ENCODE data around the gene PCTP. TPM values are rescaled to one million over a fixed set of nuclear protein-coding genes. Genes with fewer than 3 reads are reported as not detected.

PCTP gene
- total RNA-seq, 2 experiments from 2014 or later = 7.6 to 8.1 TPM

DNA sequence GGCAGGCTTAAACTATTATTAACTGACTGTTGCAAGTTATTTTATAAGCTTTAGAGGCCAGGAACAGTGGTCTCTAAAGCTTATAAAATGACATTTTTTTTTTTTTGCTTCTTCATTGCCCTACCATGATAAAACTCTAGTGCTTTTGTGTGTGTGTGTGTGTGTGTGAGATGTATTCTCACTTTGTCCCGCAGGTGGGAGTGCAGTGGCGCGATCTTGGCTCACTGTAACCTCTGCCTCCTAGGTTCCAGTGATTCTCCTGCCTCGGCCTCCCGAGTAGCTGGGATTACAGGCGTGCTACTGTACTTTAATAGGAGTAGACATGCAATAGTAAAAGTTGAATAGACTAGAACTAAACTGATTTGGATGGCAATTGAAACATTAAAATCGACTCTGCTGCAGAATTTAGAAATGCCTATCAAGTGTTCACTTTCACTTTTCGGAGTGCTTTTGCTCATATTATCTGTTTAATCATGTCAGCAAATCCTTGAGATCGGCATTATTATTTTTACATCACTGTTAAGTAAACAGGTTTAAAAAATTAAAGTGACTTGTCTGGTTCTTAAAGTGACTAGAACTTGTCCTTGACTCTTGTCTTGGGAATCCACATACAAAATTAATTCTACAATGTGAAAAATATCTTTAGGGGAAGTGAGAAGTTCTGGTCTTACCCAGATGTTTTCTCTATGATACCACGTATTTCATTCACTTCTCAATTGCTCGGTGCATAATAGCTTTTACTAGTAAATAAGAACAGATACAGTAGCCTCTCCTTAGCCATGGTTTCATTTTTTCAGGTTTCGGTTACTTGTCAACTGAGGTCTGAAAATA, 8.4 kb upstream of the PCTP start:
- Mint-ChIP-seq H3K9me3 (ENCODE audit: low read depth) (no peaks in the 10 kb centered on the region), H3K4me1 (no peaks in the 10 kb centered on the region), H3K36me3 (ENCODE audit: low read depth) (no peaks in the 10 kb centered on the region), H3K27ac (no peak overlapping the region), H3K4me3 (no peak overlapping the region), H3K27me3 (peaks cover 32% of the 10 kb centered on the region)
- CTCF ChIA-PET = interaction anchor here (0.6 to 0.9 kb wide), 2 partner anchors 8 to 223 kb away, joined by 3 read pairs; no protein-coding TSS in a partner anchor
- ATAC-seq (no peak), DNase-seq (no peak)
- intact Hi-C loops (cut with DNase I, micrococcal nuclease) = no loop called here
- POLR2A ChIA-PET = no interaction called here

DNA sequence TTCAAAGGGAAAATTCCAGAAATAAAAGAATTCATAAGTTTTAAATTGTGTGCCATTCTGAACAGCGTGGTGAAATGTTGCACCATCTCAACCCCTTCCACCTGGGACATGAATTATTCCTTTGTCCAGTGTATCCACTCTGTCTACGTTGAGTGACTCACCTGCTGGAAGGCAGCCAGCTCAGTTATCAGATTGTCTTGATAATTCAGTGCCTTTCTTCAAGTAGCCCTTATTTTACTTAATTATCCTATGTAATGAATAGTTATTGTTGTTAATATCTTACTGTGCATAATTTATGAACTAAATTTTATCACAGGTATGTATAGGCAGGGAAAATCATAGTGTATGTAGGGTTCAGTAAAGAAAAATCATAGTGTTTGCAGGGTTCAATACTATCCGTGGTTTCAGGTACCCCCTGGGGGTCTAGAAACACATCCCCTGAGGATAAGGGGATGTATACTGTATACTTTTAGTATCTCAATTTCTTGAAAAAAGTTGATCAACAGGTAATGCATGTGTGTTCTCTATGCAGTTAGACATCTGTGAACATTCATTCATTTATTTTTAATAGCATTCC, 7.7 kb upstream of the PCTP start:
- no peak for ATAC-seq

DNA sequence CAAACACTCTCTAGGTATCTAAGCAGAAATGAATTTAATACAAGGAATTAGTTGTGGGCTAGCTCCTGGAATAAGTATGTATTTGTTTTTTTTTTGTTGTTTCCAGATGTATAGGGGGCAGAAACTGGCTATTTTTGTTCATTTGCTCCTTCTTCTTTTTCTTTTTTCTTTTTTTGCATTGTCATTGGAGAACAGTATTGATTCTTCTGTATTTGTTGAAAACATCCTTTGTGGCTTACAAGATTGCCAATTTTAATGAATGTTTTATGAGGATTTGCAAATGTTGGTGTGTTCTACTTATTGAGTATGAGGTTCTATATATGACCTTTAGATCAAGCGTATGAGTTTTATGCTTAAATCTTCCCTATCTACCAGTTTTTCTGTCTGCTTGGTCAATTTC, 5.6 kb upstream of the PCTP start:
- intact Hi-C loops (cut with DNase I, micrococcal nuclease) = no loop called here
- ATAC-seq = no peak
- H3K27me3 Mint-ChIP-seq = peaks cover 42% of the 10 kb centered on the region
- no peaks in the 10 kb centered on the region for H3K9me3 Mint-ChIP-seq (ENCODE audit: low read depth)
- no peak for DNase-seq
- H3K4me1 Mint-ChIP-seq = no peaks in the 10 kb centered on the region
- H3K4me3 Mint-ChIP-seq = no peak overlapping the region
- no peak overlapping the region for H3K27ac Mint-ChIP-seq
- H3K36me3 Mint-ChIP-seq (ENCODE audit: low read depth) = no peaks in the 10 kb centered on the region
- POLR2A ChIA-PET = no interaction called here
- CTCF ChIA-PET = no interaction called here

More for the DNA sequence above, 7.7 kb upstream of the PCTP start:
- no peaks in the 10 kb centered on the region for H3K36me3 Mint-ChIP-seq (ENCODE audit: low read depth)
- H3K4me1 Mint-ChIP-seq = no peaks in the 10 kb centered on the region
- no peaks in the 10 kb centered on the region for H3K9me3 Mint-ChIP-seq (ENCODE audit: low read depth)
- no peak overlapping the region for H3K4me3 Mint-ChIP-seq
- ChIA-PET CTCF (interaction anchor here (0.9 kb wide), 1 partner anchor 9 kb away, joined by 3 read pairs; no protein-coding TSS in a partner anchor), POLR2A (no interaction called here)
- intact Hi-C loops (cut with DNase I, micrococcal nuclease) = no loop called here
- H3K27me3 Mint-ChIP-seq = peaks cover 33% of the 10 kb centered on the region
- no peak for DNase-seq
- no peak overlapping the region for H3K27ac Mint-ChIP-seq

DNA sequence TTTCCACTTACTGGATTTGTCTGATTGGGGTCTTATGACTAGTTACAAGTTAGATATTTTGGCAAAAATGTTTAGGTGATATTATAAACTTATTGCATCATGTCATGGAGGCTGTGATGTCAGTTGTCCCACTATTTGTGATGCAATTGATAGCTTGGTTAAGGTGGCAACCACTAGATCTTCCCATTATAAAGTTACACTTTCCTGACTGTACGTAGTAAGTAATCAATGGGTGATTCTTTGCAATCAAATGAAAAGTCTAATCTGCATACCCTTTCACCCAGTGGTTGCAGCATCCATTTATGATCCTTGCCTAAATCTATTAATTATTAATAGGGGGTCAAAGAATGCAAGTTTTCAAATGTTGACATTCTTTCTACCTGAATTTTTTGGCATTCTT, 4.4 kb upstream of the PCTP start:
- Mint-ChIP-seq H3K27me3 (peaks cover 39% of the 10 kb centered on the region), H3K4me1 (peaks cover 6% of the 10 kb centered on the region), H3K9me3 (ENCODE audit: low read depth) (no peaks in the 10 kb centered on the region), H3K4me3 (no peak overlapping the region), H3K36me3 (ENCODE audit: low read depth) (no peaks in the 10 kb centered on the region), H3K27ac (no peak overlapping the region)
- DNase-seq = no peak
- ChIA-PET CTCF (no interaction called here), POLR2A (no interaction called here)
- no peak for ATAC-seq
- intact Hi-C loops (cut with DNase I, micrococcal nuclease) = no loop called here

DNA sequence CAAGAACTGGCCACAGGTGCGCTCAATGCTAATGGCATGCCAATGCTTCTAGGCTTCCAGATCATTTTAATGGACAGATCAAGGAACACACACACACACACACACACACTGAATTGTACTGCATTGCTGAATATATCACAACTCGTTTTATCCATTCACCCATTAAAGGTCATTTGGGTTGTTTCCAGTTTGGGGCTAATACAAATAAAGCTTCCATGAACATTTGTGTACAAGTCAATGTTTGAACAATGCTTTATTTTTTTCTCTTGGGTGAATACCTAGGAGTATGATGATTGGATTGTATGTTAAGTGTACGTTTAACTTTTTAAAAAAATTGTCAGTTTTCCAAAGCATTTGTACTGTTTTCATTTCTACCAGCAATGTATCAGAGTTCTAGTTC, 3.6 kb upstream of the PCTP start:
- H3K4me1 Mint-ChIP-seq = peaks cover 11% of the 10 kb centered on the region
- peaks cover 37% of the 10 kb centered on the region for H3K27me3 Mint-ChIP-seq
- DNase-seq (no peak), ATAC-seq (no peak)
- no peak overlapping the region for H3K27ac Mint-ChIP-seq
- H3K4me3 Mint-ChIP-seq = no peak overlapping the region
- ChIA-PET CTCF (interaction anchor here (1.5 kb wide), 1 partner anchor 12 kb away, joined by 8 read pairs; no protein-coding TSS in a partner anchor), POLR2A (no interaction called here)
- intact Hi-C loops (cut with DNase I, micrococcal nuclease) = no loop called here
- no peaks in the 10 kb centered on the region for H3K9me3 Mint-ChIP-seq (ENCODE audit: low read depth)
- H3K36me3 Mint-ChIP-seq (ENCODE audit: low read depth) = no peaks in the 10 kb centered on the region

DNA sequence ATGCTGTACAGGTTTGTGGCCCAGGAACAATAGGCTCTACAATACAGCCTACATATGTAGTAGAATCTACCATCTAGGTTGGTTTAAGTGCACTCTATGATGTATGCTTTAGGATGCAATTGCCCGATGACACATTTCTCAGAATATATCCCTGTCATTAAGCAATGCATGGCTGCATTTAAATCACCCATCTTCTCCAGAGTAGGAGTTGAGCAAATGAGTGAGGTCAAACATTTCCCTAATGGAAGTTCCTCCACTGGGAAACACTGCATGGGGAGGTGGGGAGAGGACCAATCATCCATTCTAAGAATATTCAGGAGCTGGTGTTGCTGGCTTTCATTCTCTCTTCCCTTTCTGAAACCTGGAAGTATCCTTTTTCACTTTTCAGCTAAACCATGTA, 2.0 kb upstream of the PCTP start:
- ATAC-seq = no peak
- no peaks in the 10 kb centered on the region for H3K36me3 Mint-ChIP-seq (ENCODE audit: low read depth)
- CTCF ChIA-PET = interaction anchor here (3.2 kb wide), 1 partner anchor 14 kb away, joined by 29 read pairs; no protein-coding TSS in a partner anchor
- no peak overlapping the region for H3K4me3 Mint-ChIP-seq
- H3K27me3 Mint-ChIP-seq = peaks cover 33% of the 10 kb centered on the region
- H3K9me3 Mint-ChIP-seq (ENCODE audit: low read depth) = no peaks in the 10 kb centered on the region
- peaks cover 11% of the 10 kb centered on the region for H3K4me1 Mint-ChIP-seq
- POLR2A ChIA-PET = no interaction called here
- intact Hi-C loops (cut with DNase I, micrococcal nuclease) = no loop called here
- H3K27ac Mint-ChIP-seq = no peak overlapping the region
- no peak for DNase-seq

DNA sequence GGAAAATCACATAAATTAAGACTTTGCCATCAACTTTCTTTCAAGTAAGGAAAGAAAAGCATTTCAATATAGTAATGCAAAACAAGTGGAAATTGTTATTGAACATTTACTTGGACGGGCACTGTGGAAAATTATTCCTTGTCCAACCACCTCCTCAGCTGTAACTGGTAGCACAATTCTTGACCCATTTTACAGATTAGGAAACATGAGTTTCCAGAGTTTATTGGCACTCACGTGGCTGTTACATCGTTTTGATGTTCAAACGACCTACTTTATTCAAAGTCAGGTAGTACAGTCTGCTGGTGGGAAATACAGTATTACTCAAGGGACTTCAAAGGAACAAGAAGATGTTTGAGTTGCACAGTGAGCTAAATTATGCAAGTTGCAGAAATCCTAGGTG, 866 bp upstream of the PCTP start:
- H3K27ac Mint-ChIP-seq = no peak overlapping the region
- POLR2A ChIA-PET = no interaction called here
- H3K36me3 Mint-ChIP-seq (ENCODE audit: low read depth) = no peaks in the 10 kb centered on the region
- intact Hi-C loops (cut with DNase I, micrococcal nuclease) = loop anchor here (1.0 to 2.0 kb wide), 3 partner anchors 16 to 329 kb away; partner anchors contain the start of gene MMD (in 1 of the 2)
- H3K4me3 Mint-ChIP-seq = no peak overlapping the region
- ATAC-seq (no peak), DNase-seq (no peak)
- no peaks in the 10 kb centered on the region for H3K9me3 Mint-ChIP-seq (ENCODE audit: low read depth)
- CTCF ChIA-PET = interaction anchor here (0.6 to 3.2 kb wide), 3 partner anchors 15 to 525 kb away, joined by 3 to 29 read pairs (median 7); no protein-coding TSS in a partner anchor
- peaks cover 33% of the 10 kb centered on the region for H3K27me3 Mint-ChIP-seq
- peaks cover 11% of the 10 kb centered on the region for H3K4me1 Mint-ChIP-seq

DNA sequence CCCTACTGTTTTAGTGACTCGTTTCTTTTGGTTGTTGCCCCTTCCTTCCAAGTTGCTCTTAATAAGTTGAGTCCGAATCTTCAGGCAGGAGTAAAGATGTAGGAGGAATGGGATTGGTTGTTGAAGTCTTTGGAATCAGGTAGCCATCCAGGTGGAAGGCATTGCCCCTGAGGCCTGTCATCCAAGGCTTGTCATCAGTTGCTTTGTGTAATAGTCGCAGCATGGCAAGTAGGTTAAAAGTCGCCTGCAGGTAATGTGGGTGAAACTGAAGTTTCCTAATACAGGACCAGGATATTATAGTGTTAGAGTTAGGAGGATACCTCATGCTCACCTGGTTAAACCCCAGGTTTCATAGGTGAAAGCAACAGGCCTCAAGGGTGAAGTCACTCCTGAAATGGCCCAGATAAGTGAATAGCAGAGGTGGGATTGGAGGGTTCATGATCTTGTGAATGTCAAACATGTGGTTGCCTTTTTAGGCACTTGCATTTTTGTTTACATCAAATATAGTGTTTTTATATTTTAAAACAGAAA, 934 bp downstream of the PCTP start:
- CTCF ChIA-PET = interaction anchor here (0.6 to 3.2 kb wide), 4 partner anchors 11 to 33 kb away, joined by 3 to 29 read pairs (median 5); no protein-coding TSS in a partner anchor
- Mint-ChIP-seq H3K4me1 (peaks cover 11% of the 10 kb centered on the region), H3K27me3 (peaks cover 18% of the 10 kb centered on the region), H3K9me3 (ENCODE audit: low read depth) (no peaks in the 10 kb centered on the region), H3K4me3 (peak overlapping the region; percentile 77), H3K27ac (peak overlapping the region; percentile 44), H3K36me3 (ENCODE audit: low read depth) (no peaks in the 10 kb centered on the region)
- no peak for DNase-seq
- no peak for ATAC-seq
- intact Hi-C loops (cut with DNase I, micrococcal nuclease) = loop anchor here in 1 of 2 experiments (2.0 kb wide), 1 partner anchor 331 kb away; the partner anchor contains the start of gene MMD
- POLR2A ChIA-PET = no interaction called here

DNA sequence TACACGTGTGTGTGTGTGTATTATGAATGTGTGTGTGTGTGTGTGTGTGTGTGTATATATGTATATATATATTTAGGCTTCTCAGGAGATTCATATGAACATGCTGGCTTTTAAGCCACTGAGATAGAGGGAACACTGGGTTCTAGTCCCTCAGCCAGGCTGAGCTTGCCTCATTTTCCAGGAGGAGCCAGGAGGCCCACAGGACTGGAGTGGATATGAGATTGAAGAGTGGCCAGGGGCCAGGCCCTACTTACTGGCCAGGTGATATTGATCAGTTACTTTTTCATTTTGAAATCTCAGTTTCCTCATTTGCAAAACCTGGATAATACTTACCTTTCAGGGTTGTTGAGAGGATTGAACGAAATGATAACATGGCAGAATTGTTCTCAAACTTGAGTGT, 5.8 kb downstream of the PCTP start:
- Mint-ChIP-seq H3K9me3 (ENCODE audit: low read depth) (no peaks in the 10 kb centered on the region), H3K27me3 (no peaks in the 10 kb centered on the region), H3K36me3 (ENCODE audit: low read depth) (no peaks in the 10 kb centered on the region), H3K27ac (no peak overlapping the region), H3K4me3 (no peak overlapping the region), H3K4me1 (peaks cover 2% of the 10 kb centered on the region)
- intact Hi-C loops (cut with DNase I, micrococcal nuclease) = no loop called here
- ATAC-seq = no peak
- CTCF ChIA-PET = no interaction called here
- DNase-seq = no peak
- POLR2A ChIA-PET = no interaction called here

DNA sequence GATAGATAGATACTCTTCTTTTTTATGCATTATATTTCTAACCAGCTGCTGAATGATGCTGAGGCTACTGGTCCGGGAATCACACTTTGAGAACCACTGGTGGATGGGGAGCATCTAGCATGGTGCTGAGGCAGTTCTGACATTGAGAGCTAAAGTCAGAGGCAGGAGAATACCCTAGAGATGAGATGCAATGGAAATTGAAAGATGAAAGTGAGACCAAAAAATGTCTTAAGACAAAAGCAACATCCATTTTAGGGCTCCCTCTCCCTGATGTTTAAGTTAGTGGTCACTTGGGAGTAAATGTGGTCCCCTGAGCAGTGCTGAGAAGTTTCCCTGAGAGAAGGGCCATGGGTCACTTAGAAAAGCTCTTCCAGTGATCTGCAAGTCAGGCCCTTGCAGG, 6.8 kb downstream of the PCTP start:
- no peak overlapping the region for H3K27ac Mint-ChIP-seq
- CTCF ChIA-PET = no interaction called here
- H3K36me3 Mint-ChIP-seq (ENCODE audit: low read depth) = no peaks in the 10 kb centered on the region
- no peaks in the 10 kb centered on the region for H3K9me3 Mint-ChIP-seq (ENCODE audit: low read depth)
- H3K27me3 Mint-ChIP-seq = no peaks in the 10 kb centered on the region
- H3K4me3 Mint-ChIP-seq = no peak overlapping the region
- no peak for ATAC-seq
- intact Hi-C loops (cut with DNase I, micrococcal nuclease) = no loop called here
- POLR2A ChIA-PET = no interaction called here
- no peak for DNase-seq
- no peaks in the 10 kb centered on the region for H3K4me1 Mint-ChIP-seq

DNA sequence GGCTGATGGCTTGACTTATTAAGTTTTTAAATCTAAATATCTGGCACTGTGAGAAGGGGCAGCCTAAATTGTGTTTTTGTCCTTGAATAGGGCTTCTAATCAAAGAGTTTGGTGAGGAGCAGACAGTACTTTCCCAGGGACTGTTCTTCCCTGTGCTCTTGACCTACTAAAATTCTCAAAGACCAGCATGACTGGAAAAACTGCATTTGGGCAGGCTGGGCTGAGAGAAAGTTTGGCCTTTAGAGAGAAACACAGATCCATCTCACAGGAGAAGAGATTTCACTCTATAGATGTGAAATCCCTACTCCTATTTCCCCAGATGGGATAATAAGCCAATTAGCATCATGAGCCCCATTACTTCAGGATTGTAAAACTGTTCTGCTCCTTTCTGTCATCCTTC, 7.3 kb downstream of the PCTP start:
- POLR2A ChIA-PET = no interaction called here
- DNase-seq (no peak), ATAC-seq (no peak)
- Mint-ChIP-seq H3K27me3 (no peaks in the 10 kb centered on the region), H3K4me1 (no peaks in the 10 kb centered on the region), H3K9me3 (ENCODE audit: low read depth) (no peaks in the 10 kb centered on the region), H3K36me3 (ENCODE audit: low read depth) (no peaks in the 10 kb centered on the region), H3K27ac (no peak overlapping the region), H3K4me3 (no peak overlapping the region)
- intact Hi-C loops (cut with DNase I, micrococcal nuclease) = no loop called here
- CTCF ChIA-PET = no interaction called here
